ENCODE results near the gene BBS2. TPM values are rescaled to one million over a fixed set of nuclear protein-coding genes. Genes with fewer than 3 reads are reported as not detected.

The BBS2 gene
- total RNA-seq, 2 donors from 2014 or later: 47.2 to 60.9 TPM

GRCh38 chr16:56480776-56481467 lies 38.9 kb downstream of the BBS2 start:
- H3K27ac Mint-ChIP-seq: peak overlapping the region; percentile 62
- no peak overlapping the region for H3K4me3 Mint-ChIP-seq
- H3K27me3 Mint-ChIP-seq: no peaks in the 10 kb centered on the region
- DNase-seq (no peak), ATAC-seq (no peak)
- peaks cover 3% of the 10 kb centered on the region for H3K4me1 Mint-ChIP-seq
- H3K9me3 ChIP-seq (ENCODE audit: control insufficient read depth, low read length, poor library complexity, severe bottlenecking): no peaks in the 10 kb centered on the region
- H3K36me3 Mint-ChIP-seq (ENCODE audit: low read depth): no peaks in the 10 kb centered on the region

- Mint-ChIP-seq H3K36me3 (ENCODE audit: low read depth) (no peaks in the 10 kb centered on the region), H3K27me3 (no peaks in the 10 kb centered on the region), H3K27ac (no peak overlapping the region), H3K4me1 (peaks cover 3% of the 10 kb centered on the region), H3K4me3 (no peak overlapping the region)
- DNase-seq (no peak), ATAC-seq (no peak)
- H3K9me3 ChIP-seq (ENCODE audit: control insufficient read depth, low read length, poor library complexity, severe bottlenecking): no peaks in the 10 kb centered on the region
Measured at GRCh38 chr16:56479469-56479868, 40.4 kb downstream of the BBS2 start.

GRCh38 chr16:56478281-56479049 lies 41.4 kb downstream of the BBS2 start:
- H3K27me3 Mint-ChIP-seq: no peaks in the 10 kb centered on the region
- peaks cover 3% of the 10 kb centered on the region for H3K4me1 Mint-ChIP-seq
- no peak overlapping the region for H3K4me3 Mint-ChIP-seq
- H3K9me3 ChIP-seq (ENCODE audit: control insufficient read depth, low read length, poor library complexity, severe bottlenecking): no peaks in the 10 kb centered on the region
- no peaks in the 10 kb centered on the region for H3K36me3 Mint-ChIP-seq (ENCODE audit: low read depth)
- ATAC-seq: no peak
- no peak overlapping the region for H3K27ac Mint-ChIP-seq
- no peak for DNase-seq

GRCh38 chr16:56477096-56477878 lies 42.5 kb downstream of the BBS2 start:
- Mint-ChIP-seq H3K27ac (no peak overlapping the region), H3K36me3 (ENCODE audit: low read depth) (no peaks in the 10 kb centered on the region), H3K4me3 (no peak overlapping the region), H3K4me1 (peaks cover 3% of the 10 kb centered on the region), H3K27me3 (no peaks in the 10 kb centered on the region)
- ATAC-seq: no peak
- DNase-seq: no peak
- H3K9me3 ChIP-seq (ENCODE audit: control insufficient read depth, low read length, poor library complexity, severe bottlenecking): no peaks in the 10 kb centered on the region

GRCh38 chr16:56475201-56475600 lies 44.6 kb downstream of the BBS2 start:
- Mint-ChIP-seq H3K27me3 (no peaks in the 10 kb centered on the region), H3K4me3 (no peak overlapping the region), H3K36me3 (ENCODE audit: low read depth) (peaks cover 5% of the 10 kb centered on the region), H3K27ac (no peak overlapping the region), H3K4me1 (peaks cover 3% of the 10 kb centered on the region)
- H3K9me3 ChIP-seq (ENCODE audit: control insufficient read depth, low read length, poor library complexity, severe bottlenecking): no peaks in the 10 kb centered on the region
- no peak for ATAC-seq
- no peak for DNase-seq

- ATAC-seq (no peak), DNase-seq (no peak)
- no peaks in the 10 kb centered on the region for H3K9me3 ChIP-seq (ENCODE audit: control insufficient read depth, low read length, poor library complexity, severe bottlenecking)
- Mint-ChIP-seq H3K4me3 (no peak overlapping the region), H3K27ac (no peak overlapping the region), H3K27me3 (no peaks in the 10 kb centered on the region), H3K36me3 (ENCODE audit: low read depth) (peaks cover 15% of the 10 kb centered on the region), H3K4me1 (peaks cover 2% of the 10 kb centered on the region)
Measured at GRCh38 chr16:56470666-56471065, 49.2 kb downstream of the BBS2 start.

- H3K9me3 ChIP-seq (ENCODE audit: control insufficient read depth, low read length, poor library complexity, severe bottlenecking): no peaks in the 10 kb centered on the region
- H3K4me3 Mint-ChIP-seq: no peak overlapping the region
- H3K27ac Mint-ChIP-seq: no peak overlapping the region
- DNase-seq: no peak
- H3K4me1 Mint-ChIP-seq: peaks cover 2% of the 10 kb centered on the region
- no peak for ATAC-seq
- H3K36me3 Mint-ChIP-seq (ENCODE audit: low read depth): peaks cover 15% of the 10 kb centered on the region
- H3K27me3 Mint-ChIP-seq: no peaks in the 10 kb centered on the region
Measured at GRCh38 chr16:56470232-56470631, 49.6 kb downstream of the BBS2 start.

GRCh38 chr16:56469748-56470147 lies 50.1 kb downstream of the BBS2 start:
- Mint-ChIP-seq H3K4me3 (no peak overlapping the region), H3K27ac (no peak overlapping the region), H3K27me3 (no peaks in the 10 kb centered on the region), H3K36me3 (ENCODE audit: low read depth) (peaks cover 15% of the 10 kb centered on the region), H3K4me1 (peaks cover 2% of the 10 kb centered on the region)
- no peak for ATAC-seq
- DNase-seq: no peak
- no peaks in the 10 kb centered on the region for H3K9me3 ChIP-seq (ENCODE audit: control insufficient read depth, low read length, poor library complexity, severe bottlenecking)

- ATAC-seq (no peak), DNase-seq (no peak)
- H3K9me3 ChIP-seq (ENCODE audit: control insufficient read depth, low read length, poor library complexity, severe bottlenecking): no peaks in the 10 kb centered on the region
- Mint-ChIP-seq H3K4me1 (peaks cover 2% of the 10 kb centered on the region), H3K27ac (no peak overlapping the region), H3K27me3 (no peaks in the 10 kb centered on the region), H3K4me3 (no peak overlapping the region), H3K36me3 (ENCODE audit: low read depth) (peaks cover 17% of the 10 kb centered on the region)
Measured at GRCh38 chr16:56468800-56469199, 51.0 kb downstream of the BBS2 start.

- DNase-seq: no peak
- no peaks in the 10 kb centered on the region for H3K9me3 ChIP-seq (ENCODE audit: control insufficient read depth, low read length, poor library complexity, severe bottlenecking)
- H3K4me3 Mint-ChIP-seq: no peak overlapping the region
- ATAC-seq: no peak
- peaks cover 15% of the 10 kb centered on the region for H3K36me3 Mint-ChIP-seq (ENCODE audit: low read depth)
- no peaks in the 10 kb centered on the region for H3K27me3 Mint-ChIP-seq
- peak overlapping the region; percentile 34 for H3K27ac Mint-ChIP-seq
- peaks cover 5% of the 10 kb centered on the region for H3K4me1 Mint-ChIP-seq
Measured at GRCh38 chr16:56466344-56466743, 53.5 kb downstream of the BBS2 start.

GRCh38 chr16:56463153-56463552 lies 56.7 kb downstream of the BBS2 start:
- no peaks in the 10 kb centered on the region for H3K27me3 Mint-ChIP-seq
- DNase-seq: no peak
- no peak overlapping the region for H3K27ac Mint-ChIP-seq
- peaks cover 7% of the 10 kb centered on the region for H3K36me3 Mint-ChIP-seq (ENCODE audit: low read depth)
- no peaks in the 10 kb centered on the region for H3K9me3 ChIP-seq (ENCODE audit: control insufficient read depth, low read length, poor library complexity, severe bottlenecking)
- ATAC-seq: no peak
- H3K4me1 Mint-ChIP-seq: peaks cover 5% of the 10 kb centered on the region
- H3K4me3 Mint-ChIP-seq: no peak overlapping the region

GRCh38 chr16:56462064-56462796 lies 57.6 kb downstream of the BBS2 start:
- no peaks in the 10 kb centered on the region for H3K9me3 ChIP-seq (ENCODE audit: control insufficient read depth, low read length, poor library complexity, severe bottlenecking)
- Mint-ChIP-seq H3K27me3 (no peaks in the 10 kb centered on the region), H3K27ac (peak overlapping the region; percentile 78), H3K36me3 (ENCODE audit: low read depth) (peaks cover 10% of the 10 kb centered on the region), H3K4me1 (peaks cover 9% of the 10 kb centered on the region), H3K4me3 (no peak overlapping the region)
- no peak for ATAC-seq
- DNase-seq: no peak

GRCh38 chr16:56460101-56460500 lies 59.7 kb downstream of the BBS2 start:
- Mint-ChIP-seq H3K4me1 (peaks cover 13% of the 10 kb centered on the region), H3K27ac (no peak overlapping the region)
- ATAC-seq: no peak

More at GRCh38 chr16:56460101-56460500, 59.7 kb downstream of the BBS2 start:
- H3K36me3 Mint-ChIP-seq (ENCODE audit: low read depth): peaks cover 12% of the 10 kb centered on the region
- no peaks in the 10 kb centered on the region for H3K27me3 Mint-ChIP-seq
- no peaks in the 10 kb centered on the region for H3K9me3 ChIP-seq (ENCODE audit: control insufficient read depth, low read length, poor library complexity, severe bottlenecking)
- DNase-seq: no peak
- no peak overlapping the region for H3K4me3 Mint-ChIP-seq
